Osteocyte (in vitro differentiated cells): ENCODE data around the gene NCAPD2. TPM values are rescaled to one million over a fixed set of nuclear protein-coding genes. Genes with fewer than 3 reads are reported as not detected.

Experiments used
- DNase-seq: peaks from one replicate; pipeline ENCODE4 v3.0.0; 2021; ENCODE audit warnings: mixed read lengths; ENCODE audit not compliant: unreplicated experiment; ENCODE audit errors: extremely low spot score
- H3K27ac Mint-ChIP-seq: one replicate; pipeline ENCODE4 v1.8.0; 2021; ENCODE audit warnings: mild to moderate bottlenecking, mixed read lengths; ENCODE audit not compliant: unreplicated experiment
- H3K27me3 Mint-ChIP-seq: one replicate; pipeline ENCODE4 v1.8.0; 2021; ENCODE audit warnings: mixed read lengths; ENCODE audit not compliant: unreplicated experiment
- H3K36me3 Mint-ChIP-seq: one replicate; pipeline ENCODE4 v1.8.0; 2021; ENCODE audit warnings: mixed read lengths; ENCODE audit not compliant: unreplicated experiment
- H3K4me1 Mint-ChIP-seq: one replicate; pipeline ENCODE4 v1.8.0; 2021; ENCODE audit warnings: mixed read lengths; ENCODE audit not compliant: unreplicated experiment
- H3K4me3 Mint-ChIP-seq: one replicate; pipeline ENCODE4 v1.8.0; 2021; ENCODE audit warnings: mild to moderate bottlenecking, moderate library complexity, mixed read lengths; ENCODE audit not compliant: unreplicated experiment
- H3K9me3 Mint-ChIP-seq: one replicate; pipeline ENCODE4 v1.8.0; 2021; ENCODE audit warnings: mixed read lengths; ENCODE audit not compliant: unreplicated experiment
- total RNA-seq: library from RNA; stranded (reverse); gene quantifications from 2 replicates; pipeline ENCODE4 v1.2.1, GENCODE V29; 2021
- TF ChIP-seq, protein P1 (sequence below): fragments of 200-600 bp; sonication (generic); IDR thresholded peaks from 2 replicates; pipeline ENCODE4 v1.5.0; 2021; ENCODE audit warnings: antibody characterized with exemption, mild to moderate bottlenecking, moderate library complexity

NCAPD2 gene
- total RNA-seq, 1 donor from 2014 or later: 36.9 TPM

DNA sequence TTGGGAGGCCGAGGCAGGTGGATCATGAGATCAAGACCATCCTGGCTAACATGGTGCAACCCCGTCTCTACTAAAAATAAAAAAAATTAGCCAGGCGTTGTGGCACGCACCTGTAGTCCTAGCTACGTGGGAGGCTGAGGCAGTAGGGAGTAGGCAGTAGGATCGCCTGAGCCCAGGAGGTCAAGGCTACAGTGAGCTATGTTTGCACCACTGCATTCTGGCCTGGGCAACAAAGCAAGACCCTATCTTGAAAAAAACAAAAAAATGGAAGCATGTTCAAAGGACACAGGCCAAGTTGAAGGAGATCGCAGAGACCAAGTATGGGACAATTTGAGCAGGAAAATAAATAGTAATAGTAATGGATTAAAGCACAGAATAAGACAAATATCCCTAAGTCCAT lies 14.2 kb downstream of the NCAPD2 start:
- peaks cover 23% of the 10 kb centered on the region for H3K36me3 Mint-ChIP-seq
- TF ChIP-seq, protein P1, sequence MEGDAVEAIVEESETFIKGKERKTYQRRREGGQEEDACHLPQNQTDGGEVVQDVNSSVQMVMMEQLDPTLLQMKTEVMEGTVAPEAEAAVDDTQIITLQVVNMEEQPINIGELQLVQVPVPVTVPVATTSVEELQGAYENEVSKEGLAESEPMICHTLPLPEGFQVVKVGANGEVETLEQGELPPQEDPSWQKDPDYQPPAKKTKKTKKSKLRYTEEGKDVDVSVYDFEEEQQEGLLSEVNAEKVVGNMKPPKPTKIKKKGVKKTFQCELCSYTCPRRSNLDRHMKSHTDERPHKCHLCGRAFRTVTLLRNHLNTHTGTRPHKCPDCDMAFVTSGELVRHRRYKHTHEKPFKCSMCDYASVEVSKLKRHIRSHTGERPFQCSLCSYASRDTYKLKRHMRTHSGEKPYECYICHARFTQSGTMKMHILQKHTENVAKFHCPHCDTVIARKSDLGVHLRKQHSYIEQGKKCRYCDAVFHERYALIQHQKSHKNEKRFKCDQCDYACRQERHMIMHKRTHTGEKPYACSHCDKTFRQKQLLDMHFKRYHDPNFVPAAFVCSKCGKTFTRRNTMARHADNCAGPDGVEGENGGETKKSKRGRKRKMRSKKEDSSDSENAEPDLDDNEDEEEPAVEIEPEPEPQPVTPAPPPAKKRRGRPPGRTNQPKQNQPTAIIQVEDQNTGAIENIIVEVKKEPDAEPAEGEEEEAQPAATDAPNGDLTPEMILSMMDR: no peak
- peak overlapping the region; percentile 87 for H3K27ac Mint-ChIP-seq
- no peak overlapping the region for H3K4me3 Mint-ChIP-seq
- no peaks in the 10 kb centered on the region for H3K9me3 Mint-ChIP-seq
- H3K4me1 Mint-ChIP-seq: peaks cover 6% of the 10 kb centered on the region
- no peak for DNase-seq
- H3K27me3 Mint-ChIP-seq: no peaks in the 10 kb centered on the region

DNA sequence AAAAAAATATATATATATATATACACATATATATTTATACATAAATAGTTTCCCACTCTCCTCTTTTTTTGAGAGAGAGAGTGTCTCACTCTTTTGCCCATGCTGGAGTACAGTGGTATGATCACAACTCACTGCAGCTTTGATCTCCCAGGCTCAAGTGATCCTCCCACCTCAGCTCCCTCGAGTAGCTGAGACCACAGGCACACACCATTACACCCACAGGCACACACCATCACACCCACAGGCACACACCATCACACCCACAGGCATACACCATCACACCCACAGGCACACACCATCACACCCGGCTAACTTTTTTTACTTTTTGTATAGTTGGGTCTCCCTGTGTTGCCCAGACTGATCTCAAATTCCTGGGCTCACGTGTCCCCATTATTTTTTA lies 26.3 kb downstream of the NCAPD2 start:
- H3K4me3 Mint-ChIP-seq: no peak overlapping the region

DNA sequence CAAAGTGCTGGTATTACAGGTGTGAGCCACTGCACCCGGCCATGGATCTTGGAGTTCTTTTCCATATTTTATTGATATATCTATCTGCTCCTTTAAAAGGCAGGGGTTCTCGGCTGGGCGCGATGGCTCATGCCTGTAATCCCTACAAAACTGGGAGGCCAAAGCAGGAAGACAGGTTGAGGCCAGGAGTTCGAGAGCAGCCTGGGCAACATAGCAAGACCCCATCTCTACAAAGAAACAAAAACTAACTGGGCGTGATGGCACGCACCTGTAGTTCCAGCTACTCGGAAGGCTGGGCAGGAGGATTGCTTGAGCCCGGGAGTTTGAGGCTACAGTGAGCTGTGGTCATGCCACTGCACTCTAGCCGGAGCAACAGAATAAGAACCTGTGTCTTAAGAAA lies 28.3 kb downstream of the NCAPD2 start:
- Mint-ChIP-seq H3K4me3 (no peak overlapping the region), H3K27me3 (no peaks in the 10 kb centered on the region), H3K36me3 (peaks cover 57% of the 10 kb centered on the region), H3K4me1 (no peaks in the 10 kb centered on the region), H3K9me3 (no peaks in the 10 kb centered on the region), H3K27ac (no peak overlapping the region)
- no peak for DNase-seq
- TF ChIP-seq, protein P1: no peak

More for the DNA sequence above, 26.3 kb downstream of the NCAPD2 start:
- Mint-ChIP-seq H3K9me3 (no peaks in the 10 kb centered on the region), H3K27me3 (no peaks in the 10 kb centered on the region), H3K36me3 (peaks cover 61% of the 10 kb centered on the region), H3K27ac (no peak overlapping the region), H3K4me1 (no peaks in the 10 kb centered on the region)
- no peak for DNase-seq
- TF ChIP-seq, protein P1: no peak

DNA sequence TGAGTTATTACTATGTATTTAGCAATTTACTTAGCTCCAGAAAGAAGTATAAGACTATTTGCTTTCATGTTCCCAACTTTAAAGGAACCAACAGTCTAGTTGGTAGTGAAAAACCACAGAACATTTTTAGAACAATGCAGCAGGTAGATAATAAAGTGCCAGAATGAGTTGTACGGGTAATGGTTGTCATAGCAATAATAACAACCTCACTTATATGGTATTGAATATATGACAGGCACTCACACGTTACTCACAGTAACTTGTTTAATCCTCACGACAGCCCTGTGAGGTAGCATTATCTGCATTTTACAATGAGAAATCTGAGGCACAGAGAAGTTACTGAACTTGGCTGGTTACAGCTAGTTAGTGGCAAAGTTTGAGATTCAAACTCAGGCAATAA lies 29.8 kb downstream of the NCAPD2 start:
- H3K27me3 Mint-ChIP-seq: no peaks in the 10 kb centered on the region
- H3K36me3 Mint-ChIP-seq: peaks cover 59% of the 10 kb centered on the region
- DNase-seq: no peak
- TF ChIP-seq, protein P1: no peak
- no peak overlapping the region for H3K27ac Mint-ChIP-seq
- H3K9me3 Mint-ChIP-seq: no peaks in the 10 kb centered on the region
- no peaks in the 10 kb centered on the region for H3K4me1 Mint-ChIP-seq
- no peak overlapping the region for H3K4me3 Mint-ChIP-seq

DNA sequence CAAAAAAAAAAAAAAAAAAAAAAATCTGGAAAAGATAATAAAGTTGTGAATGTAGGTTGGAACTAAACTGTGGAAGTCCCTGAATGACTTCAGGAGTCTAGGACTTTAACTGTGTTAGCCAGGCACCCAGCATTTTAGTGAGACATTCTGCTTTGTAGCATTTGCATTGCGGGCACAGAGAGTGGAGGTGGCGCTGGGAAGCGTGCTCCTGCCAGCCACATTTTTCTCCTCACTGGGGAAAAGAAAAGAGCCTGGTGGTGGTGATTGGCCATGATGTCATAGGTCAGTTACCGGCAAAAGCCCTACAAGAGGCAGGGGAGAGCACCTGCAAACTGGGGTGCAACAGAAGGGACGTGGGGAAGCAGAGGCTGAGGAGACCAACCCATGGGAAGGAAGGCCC lies 30.7 kb downstream of the NCAPD2 start:
- Mint-ChIP-seq H3K27ac (no peak overlapping the region), H3K4me1 (no peaks in the 10 kb centered on the region), H3K36me3 (peaks cover 62% of the 10 kb centered on the region), H3K4me3 (no peak overlapping the region), H3K9me3 (no peaks in the 10 kb centered on the region), H3K27me3 (no peaks in the 10 kb centered on the region)
- TF ChIP-seq, protein P1: no peak
- DNase-seq: no peak
